ENCODE data around the gene SCAF1. TPM values are rescaled to one million over a fixed set of nuclear protein-coding genes. Genes with fewer than 3 reads are reported as not detected.

Gene SCAF1
- total RNA-seq, 1 experiment from 2014 or later, result 103 TPM

DNA sequence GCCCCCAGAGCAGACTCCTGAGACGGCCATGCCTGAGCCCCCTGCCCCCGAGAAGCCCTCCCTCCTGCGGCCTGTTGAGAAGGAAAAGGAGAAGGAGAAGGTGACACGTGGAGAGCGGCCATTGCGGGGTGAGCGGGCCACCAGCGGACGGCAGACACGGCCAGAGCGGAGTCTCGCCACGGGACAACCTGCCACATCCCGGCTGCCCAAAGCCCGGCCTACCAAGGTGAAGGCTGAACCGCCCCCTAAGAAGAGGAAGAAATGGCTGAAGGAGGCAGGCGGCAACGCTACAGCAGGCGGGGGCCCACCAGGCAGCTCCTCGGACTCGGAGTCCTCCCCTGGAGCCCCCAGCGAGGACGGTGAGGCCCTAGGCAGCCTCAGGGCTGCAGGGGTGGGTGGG lies 26.1 kb upstream of the SCAF1 start (continued):
- no peak for TF ChIP-seq PRDM15 (CRISPR knock-in tag; IDR thresholded peaks at IDR 0.05)
- no peak for TF ChIP-seq NFYB (CRISPR knock-in tag; conservative IDR thresholded peaks at IDR 0.05; ENCODE audit: low read depth)
- no peak for TF ChIP-seq ZNF423 (CRISPR knock-in tag; IDR thresholded peaks at IDR 0.05)
- TF ChIP-seq ZNF317 (CRISPR knock-in tag; IDR thresholded peaks at IDR 0.05; ENCODE audit: borderline replicate concordance, low read depth), result no peak
- no peak for TF ChIP-seq CBFB (CRISPR knock-in tag; IDR thresholded peaks at IDR 0.05; ENCODE audit: low read depth)
- TF ChIP-seq CREM (CRISPR knock-in tag; IDR thresholded peaks at IDR 0.05), result no peak
- TF ChIP-seq, protein P1, sequence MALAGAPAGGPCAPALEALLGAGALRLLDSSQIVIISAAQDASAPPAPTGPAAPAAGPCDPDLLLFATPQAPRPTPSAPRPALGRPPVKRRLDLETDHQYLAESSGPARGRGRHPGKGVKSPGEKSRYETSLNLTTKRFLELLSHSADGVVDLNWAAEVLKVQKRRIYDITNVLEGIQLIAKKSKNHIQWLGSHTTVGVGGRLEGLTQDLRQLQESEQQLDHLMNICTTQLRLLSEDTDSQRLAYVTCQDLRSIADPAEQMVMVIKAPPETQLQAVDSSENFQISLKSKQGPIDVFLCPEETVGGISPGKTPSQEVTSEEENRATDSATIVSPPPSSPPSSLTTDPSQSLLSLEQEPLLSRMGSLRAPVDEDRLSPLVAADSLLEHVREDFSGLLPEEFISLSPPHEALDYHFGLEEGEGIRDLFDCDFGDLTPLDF (CRISPR knock-in tag; IDR thresholded peaks at IDR 0.05), result no peak
- TF ChIP-seq SOX15 (CRISPR knock-in tag; IDR thresholded peaks at IDR 0.05), result no peak
- TF ChIP-seq ZBTB21 (CRISPR knock-in tag; IDR thresholded peaks at IDR 0.05; ENCODE audit: borderline replicate concordance), result no peak
- no peak for TF ChIP-seq ERG (CRISPR knock-in tag; IDR thresholded peaks at IDR 0.05)
- no peak for TF ChIP-seq SMAD3 (CRISPR knock-in tag; IDR thresholded peaks at IDR 0.05; ENCODE audit: borderline replicate concordance)
- TF ChIP-seq, protein P2, sequence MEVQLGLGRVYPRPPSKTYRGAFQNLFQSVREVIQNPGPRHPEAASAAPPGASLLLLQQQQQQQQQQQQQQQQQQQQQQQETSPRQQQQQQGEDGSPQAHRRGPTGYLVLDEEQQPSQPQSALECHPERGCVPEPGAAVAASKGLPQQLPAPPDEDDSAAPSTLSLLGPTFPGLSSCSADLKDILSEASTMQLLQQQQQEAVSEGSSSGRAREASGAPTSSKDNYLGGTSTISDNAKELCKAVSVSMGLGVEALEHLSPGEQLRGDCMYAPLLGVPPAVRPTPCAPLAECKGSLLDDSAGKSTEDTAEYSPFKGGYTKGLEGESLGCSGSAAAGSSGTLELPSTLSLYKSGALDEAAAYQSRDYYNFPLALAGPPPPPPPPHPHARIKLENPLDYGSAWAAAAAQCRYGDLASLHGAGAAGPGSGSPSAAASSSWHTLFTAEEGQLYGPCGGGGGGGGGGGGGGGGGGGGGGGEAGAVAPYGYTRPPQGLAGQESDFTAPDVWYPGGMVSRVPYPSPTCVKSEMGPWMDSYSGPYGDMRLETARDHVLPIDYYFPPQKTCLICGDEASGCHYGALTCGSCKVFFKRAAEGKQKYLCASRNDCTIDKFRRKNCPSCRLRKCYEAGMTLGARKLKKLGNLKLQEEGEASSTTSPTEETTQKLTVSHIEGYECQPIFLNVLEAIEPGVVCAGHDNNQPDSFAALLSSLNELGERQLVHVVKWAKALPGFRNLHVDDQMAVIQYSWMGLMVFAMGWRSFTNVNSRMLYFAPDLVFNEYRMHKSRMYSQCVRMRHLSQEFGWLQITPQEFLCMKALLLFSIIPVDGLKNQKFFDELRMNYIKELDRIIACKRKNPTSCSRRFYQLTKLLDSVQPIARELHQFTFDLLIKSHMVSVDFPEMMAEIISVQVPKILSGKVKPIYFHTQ (CRISPR knock-in tag; IDR thresholded peaks at IDR 0.05), result no peak

DNA sequence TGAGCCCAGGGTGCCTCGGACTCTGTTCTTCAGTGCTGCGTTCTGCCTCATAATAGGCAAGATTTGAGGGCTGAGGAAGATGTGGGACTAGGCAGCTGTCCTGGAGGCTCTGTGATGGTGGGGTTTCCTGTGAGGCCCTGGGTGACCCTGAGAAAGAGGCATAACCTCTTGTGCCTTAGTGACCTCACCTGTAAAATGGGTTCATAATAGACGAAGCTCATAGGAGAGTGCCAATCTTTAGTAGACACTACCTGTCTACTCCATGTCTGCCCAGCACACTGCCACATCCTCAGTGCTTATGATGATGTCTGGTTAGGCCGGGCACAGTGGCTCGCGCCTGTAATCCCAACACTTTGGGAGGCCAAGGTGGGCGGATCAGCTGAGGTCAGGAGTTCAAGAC lies 25.5 kb upstream of the SCAF1 start:
- H3K36me3 Mint-ChIP-seq, result peaks cover 57% of the 10 kb centered on the region
- POLR2A ChIA-PET, result no interaction called here
- H3K27ac Mint-ChIP-seq, result no peak overlapping the region
- no peak overlapping the region for H3K4me3 Mint-ChIP-seq
- H3K27me3 Mint-ChIP-seq (ENCODE audit: low read depth), result no peaks in the 10 kb centered on the region
- no peaks in the 10 kb centered on the region for H3K4me1 Mint-ChIP-seq
- no peaks in the 10 kb centered on the region for H3K9me3 Mint-ChIP-seq
- ATAC-seq (no peak), DNase-seq (ENCODE audit: low spot score) (no peak)
- CTCF ChIA-PET, result interaction anchor here (1.1 to 1.2 kb wide), 2 partner anchors 9 to 46 kb away, joined by 3 to 4 read pairs; no protein-coding TSS in a partner anchor
- TF ChIP-seq ETV6 (CRISPR knock-in tag; IDR thresholded peaks at IDR 0.05) (no peak), SMAD3 (CRISPR knock-in tag; IDR thresholded peaks at IDR 0.05; ENCODE audit: borderline replicate concordance) (no peak), JUN (CRISPR knock-in tag; IDR thresholded peaks at IDR 0.05) (no peak), NR3C1 (CRISPR knock-in tag; conservative IDR thresholded peaks at IDR 0.05; ENCODE audit: low read depth) (no peak), ZNF138 (CRISPR knock-in tag; conservative IDR thresholded peaks at IDR 0.05) (no peak), FOXJ3 (CRISPR knock-in tag; IDR thresholded peaks at IDR 0.05; ENCODE audit: borderline replicate concordance) (no peak), ESRRA (CRISPR knock-in tag; IDR thresholded peaks at IDR 0.05; ENCODE audit: borderline replicate concordance) (no peak), ZNF423 (CRISPR knock-in tag; IDR thresholded peaks at IDR 0.05) (no peak), ZNF263 (CRISPR knock-in tag; IDR thresholded peaks at IDR 0.05; ENCODE audit: low read depth) (no peak), SMAD4 (CRISPR knock-in tag; IDR thresholded peaks at IDR 0.05) (no peak), SP1 (CRISPR knock-in tag; conservative IDR thresholded peaks at IDR 0.05) (no peak)
- TF ChIP-seq, protein P3, sequence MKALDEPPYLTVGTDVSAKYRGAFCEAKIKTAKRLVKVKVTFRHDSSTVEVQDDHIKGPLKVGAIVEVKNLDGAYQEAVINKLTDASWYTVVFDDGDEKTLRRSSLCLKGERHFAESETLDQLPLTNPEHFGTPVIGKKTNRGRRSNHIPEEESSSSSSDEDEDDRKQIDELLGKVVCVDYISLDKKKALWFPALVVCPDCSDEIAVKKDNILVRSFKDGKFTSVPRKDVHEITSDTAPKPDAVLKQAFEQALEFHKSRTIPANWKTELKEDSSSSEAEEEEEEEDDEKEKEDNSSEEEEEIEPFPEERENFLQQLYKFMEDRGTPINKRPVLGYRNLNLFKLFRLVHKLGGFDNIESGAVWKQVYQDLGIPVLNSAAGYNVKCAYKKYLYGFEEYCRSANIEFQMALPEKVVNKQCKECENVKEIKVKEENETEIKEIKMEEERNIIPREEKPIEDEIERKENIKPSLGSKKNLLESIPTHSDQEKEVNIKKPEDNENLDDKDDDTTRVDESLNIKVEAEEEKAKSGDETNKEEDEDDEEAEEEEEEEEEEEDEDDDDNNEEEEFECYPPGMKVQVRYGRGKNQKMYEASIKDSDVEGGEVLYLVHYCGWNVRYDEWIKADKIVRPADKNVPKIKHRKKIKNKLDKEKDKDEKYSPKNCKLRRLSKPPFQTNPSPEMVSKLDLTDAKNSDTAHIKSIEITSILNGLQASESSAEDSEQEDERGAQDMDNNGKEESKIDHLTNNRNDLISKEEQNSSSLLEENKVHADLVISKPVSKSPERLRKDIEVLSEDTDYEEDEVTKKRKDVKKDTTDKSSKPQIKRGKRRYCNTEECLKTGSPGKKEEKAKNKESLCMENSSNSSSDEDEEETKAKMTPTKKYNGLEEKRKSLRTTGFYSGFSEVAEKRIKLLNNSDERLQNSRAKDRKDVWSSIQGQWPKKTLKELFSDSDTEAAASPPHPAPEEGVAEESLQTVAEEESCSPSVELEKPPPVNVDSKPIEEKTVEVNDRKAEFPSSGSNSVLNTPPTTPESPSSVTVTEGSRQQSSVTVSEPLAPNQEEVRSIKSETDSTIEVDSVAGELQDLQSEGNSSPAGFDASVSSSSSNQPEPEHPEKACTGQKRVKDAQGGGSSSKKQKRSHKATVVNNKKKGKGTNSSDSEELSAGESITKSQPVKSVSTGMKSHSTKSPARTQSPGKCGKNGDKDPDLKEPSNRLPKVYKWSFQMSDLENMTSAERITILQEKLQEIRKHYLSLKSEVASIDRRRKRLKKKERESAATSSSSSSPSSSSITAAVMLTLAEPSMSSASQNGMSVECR (CRISPR knock-in tag; IDR thresholded peaks at IDR 0.05; ENCODE audit: borderline replicate concordance), result no peak
- TF ChIP-seq, protein P4, sequence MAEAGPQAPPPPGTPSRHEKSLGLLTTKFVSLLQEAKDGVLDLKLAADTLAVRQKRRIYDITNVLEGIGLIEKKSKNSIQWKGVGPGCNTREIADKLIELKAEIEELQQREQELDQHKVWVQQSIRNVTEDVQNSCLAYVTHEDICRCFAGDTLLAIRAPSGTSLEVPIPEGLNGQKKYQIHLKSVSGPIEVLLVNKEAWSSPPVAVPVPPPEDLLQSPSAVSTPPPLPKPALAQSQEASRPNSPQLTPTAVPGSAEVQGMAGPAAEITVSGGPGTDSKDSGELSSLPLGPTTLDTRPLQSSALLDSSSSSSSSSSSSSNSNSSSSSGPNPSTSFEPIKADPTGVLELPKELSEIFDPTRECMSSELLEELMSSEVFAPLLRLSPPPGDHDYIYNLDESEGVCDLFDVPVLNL (CRISPR knock-in tag; IDR thresholded peaks at IDR 0.05; ENCODE audit: borderline replicate concordance, low read depth), result no peak
